ENCODE measurements around the gene CTAG2.
"Not testable (repeated sequence)": the region's sequence is repeated elsewhere in the genome, so short reads cannot be mapped to it uniquely, and the experiment has no call there.

The CTAG2 gene

GRCh38 chrX:154653413-154653812 lies at the start of gene CTAG2:
Gene CTAG2 (minus strand): TSS chrX:154653579. CDS start chrX:154653515, 64 bp downstream.
- DNase-seq (ENCODE audit: low read depth in 2 of 2): not testable (repeated sequence)

- DNase-seq (ENCODE audit: low read depth in 2 of 2): no peak
Measured at GRCh38 chrX:154698630-154699248, 45.4 kb upstream of the CTAG2 start.

- no peak for DNase-seq (ENCODE audit: low read depth in 2 of 2)
Measured at GRCh38 chrX:154696676-154697045, 43.3 kb upstream of the CTAG2 start.

GRCh38 chrX:154695911-154696675 lies 42.7 kb upstream of the CTAG2 start:
- no peak for DNase-seq (ENCODE audit: low read depth in 2 of 2)

- no peak for DNase-seq (ENCODE audit: low read depth in 2 of 2)
Measured at GRCh38 chrX:154693394-154693793, 40.0 kb upstream of the CTAG2 start.

GRCh38 chrX:154690438-154690837 lies 37.1 kb upstream of the CTAG2 start:
- not testable (repeated sequence) for DNase-seq (ENCODE audit: low read depth in 2 of 2)

GRCh38 chrX:154672084-154672483 lies 18.7 kb upstream of the CTAG2 start:
- DNase-seq (ENCODE audit: low read depth in 2 of 2): not testable (repeated sequence)

GRCh38 chrX:154670848-154671247 lies 17.5 kb upstream of the CTAG2 start:
- DNase-seq (ENCODE audit: low read depth in 2 of 2): not testable (repeated sequence)

- DNase-seq (ENCODE audit: low read depth in 2 of 2): no peak
Measured at GRCh38 chrX:154661899-154662298, 8.5 kb upstream of the CTAG2 start.

GRCh38 chrX:154661170-154661569 lies 7.8 kb upstream of the CTAG2 start:
- no peak for DNase-seq (ENCODE audit: low read depth in 2 of 2)

- no peak for DNase-seq (ENCODE audit: low read depth in 2 of 2)
Measured at GRCh38 chrX:154660541-154660940, 7.2 kb upstream of the CTAG2 start.

- no peak for DNase-seq (ENCODE audit: low read depth in 2 of 2)
Measured at GRCh38 chrX:154658957-154659356, 5.6 kb upstream of the CTAG2 start.

GRCh38 chrX:154658187-154658586 lies 4.8 kb upstream of the CTAG2 start:
- DNase-seq (ENCODE audit: low read depth in 2 of 2): no peak

GRCh38 chrX:154657226-154657805 lies 3.9 kb upstream of the CTAG2 start:
- DNase-seq (ENCODE audit: low read depth in 2 of 2): no peak

GRCh38 chrX:154655786-154656185 lies 2.4 kb upstream of the CTAG2 start:
- no peak for DNase-seq (ENCODE audit: low read depth in 2 of 2)

- DNase-seq (ENCODE audit: low read depth in 2 of 2): no peak
Measured at GRCh38 chrX:154655346-154655745, 2.0 kb upstream of the CTAG2 start.

GRCh38 chrX:154654925-154655324 lies 1.5 kb upstream of the CTAG2 start:
- DNase-seq (ENCODE audit: low read depth in 2 of 2): no peak

GRCh38 chrX:154654372-154654771 lies 993 bp upstream of the CTAG2 start:
- no peak for DNase-seq (ENCODE audit: low read depth in 2 of 2)

- DNase-seq (ENCODE audit: low read depth in 2 of 2): no peak
Measured at GRCh38 chrX:154653048-154653401, 354 bp downstream of the CTAG2 start.

- DNase-seq (ENCODE audit: low read depth in 2 of 2): no peak
Measured at GRCh38 chrX:154652311-154653047, 900 bp downstream of the CTAG2 start.

GRCh38 chrX:154650221-154650510 lies 3.2 kb downstream of the CTAG2 start:
- no peak for DNase-seq (ENCODE audit: low read depth in 2 of 2)

- DNase-seq (ENCODE audit: low read depth in 2 of 2): no peak
Measured at GRCh38 chrX:154649503-154650220, 3.7 kb downstream of the CTAG2 start.
